GM10266 (cell line): Measurements from ENCODE around the gene ZER1.
A peak's percentile ranks its signal among the peaks of the same experiment; 100 is the strongest.
"Not testable (repeated sequence)": the region's sequence is repeated elsewhere in the genome, so short reads cannot be mapped to it uniquely, and the experiment has no call there.

Source experiments
- DNase-seq: peaks from one replicate; pipeline ENCODE4 v3.0.0; 2012; ENCODE audit errors: extremely low spot score
- CTCF ChIP-seq: IDR thresholded peaks from 2 replicates; pipeline ENCODE4 v1.5.1; 2012; ENCODE audit warnings: mild to moderate bottlenecking, low read depth; ENCODE audit not compliant: control insufficient read depth, insufficient read depth; ENCODE audit errors: missing control alignments

Gene ZER1

GRCh38 chr9:128694344-128694743 lies 77.4 kb downstream of the ZER1 start:
- DNase-seq: no peak
- TF ChIP-seq CTCF: no peak

GRCh38 chr9:128693738-128694137 lies 78.0 kb downstream of the ZER1 start:
- DNase-seq: not testable (repeated sequence)

GRCh38 chr9:128690684-128691034 lies 81.1 kb downstream of the ZER1 start:
- TF ChIP-seq CTCF: no peak
- DNase-seq: no peak

GRCh38 chr9:128689820-128690683 lies 81.7 kb downstream of the ZER1 start:
- peak; percentile 88 for DNase-seq
- TF ChIP-seq CTCF: no peak

GRCh38 chr9:128689293-128689774 lies 82.4 kb downstream of the ZER1 start:
- DNase-seq: no peak

GRCh38 chr9:128688501-128689292 lies 83.0 kb downstream of the ZER1 start, which contains the start of gene SET:
TSS of gene SET (plus strand) at chr9:128689222. CDS start at chr9:128689583, 361 bp downstream.
- peak; percentile 100 for DNase-seq

More at GRCh38 chr9:128689293-128689774, 82.4 kb downstream of the ZER1 start:
- TF ChIP-seq CTCF: no peak

More at GRCh38 chr9:128688501-128689292, 83.0 kb downstream of the ZER1 start, which contains the start of gene SET:
- no peak for TF ChIP-seq CTCF
